HuH-7.5 (cell line): ENCODE results near the gene FHDC1.

ENCODE experiments used
- DNase-seq: peaks from one replicate; pipeline ENCODE4 v3.0.0; 2011; ENCODE audit warnings: low spot score

Gene FHDC1

GRCh38 chr4:152957437-152958171 lies 21.5 kb downstream of the FHDC1 start:
- DNase-seq = no peak

DNA sequence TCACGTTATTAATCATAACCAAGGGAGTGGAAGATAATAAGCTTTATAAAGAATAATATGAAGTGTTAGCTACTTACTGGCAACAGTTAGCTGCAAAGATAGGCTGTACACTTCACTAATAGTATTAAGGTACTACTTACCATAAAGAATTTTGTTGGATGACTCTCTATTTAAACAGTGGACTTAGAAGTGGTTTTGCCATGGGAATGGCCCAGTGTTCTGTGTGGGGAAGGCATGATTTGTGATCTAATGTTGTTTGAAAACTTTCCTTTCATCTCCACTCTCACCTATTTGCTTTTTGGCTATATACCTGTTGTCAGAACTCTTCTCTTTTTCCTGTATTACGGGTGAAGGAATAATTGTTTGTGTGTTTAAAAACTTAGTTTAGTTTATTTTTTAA lies 23.0 kb downstream of the FHDC1 start:
- DNase-seq = no peak

GRCh38 chr4:152960082-152960481 lies 24.0 kb downstream of the FHDC1 start:
- no peak for DNase-seq

- DNase-seq = no peak
Observed at GRCh38 chr4:152961014-152961772, 25.1 kb downstream of the FHDC1 start.

DNA sequence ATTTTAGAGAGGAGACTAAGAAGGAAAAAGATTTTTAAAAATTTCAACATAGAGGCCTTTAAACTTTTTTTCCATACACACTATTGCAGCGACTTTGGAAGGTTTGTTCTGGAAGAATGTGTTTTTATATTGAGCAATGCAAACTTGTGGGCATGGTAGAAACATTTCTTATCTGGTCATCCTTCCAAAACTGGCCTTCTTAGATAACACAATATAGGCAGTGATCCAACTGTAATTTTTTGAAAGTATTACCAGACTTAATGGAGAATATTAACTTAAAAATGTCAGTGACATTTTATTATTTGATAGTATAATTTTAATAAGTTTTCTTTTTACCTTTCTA lies 25.6 kb downstream of the FHDC1 start:
- no peak for DNase-seq

GRCh38 chr4:152962150-152962549 lies 26.0 kb downstream of the FHDC1 start:
- DNase-seq = no peak

GRCh38 chr4:152964335-152964734 lies 28.2 kb downstream of the FHDC1 start:
- no peak for DNase-seq

GRCh38 chr4:152965611-152966010 lies 29.5 kb downstream of the FHDC1 start:
- DNase-seq = no peak

- DNase-seq = no peak
Observed at GRCh38 chr4:152967907-152968306, 31.8 kb downstream of the FHDC1 start.

GRCh38 chr4:152968806-152969394 lies 32.8 kb downstream of the FHDC1 start:
- no peak for DNase-seq

DNA sequence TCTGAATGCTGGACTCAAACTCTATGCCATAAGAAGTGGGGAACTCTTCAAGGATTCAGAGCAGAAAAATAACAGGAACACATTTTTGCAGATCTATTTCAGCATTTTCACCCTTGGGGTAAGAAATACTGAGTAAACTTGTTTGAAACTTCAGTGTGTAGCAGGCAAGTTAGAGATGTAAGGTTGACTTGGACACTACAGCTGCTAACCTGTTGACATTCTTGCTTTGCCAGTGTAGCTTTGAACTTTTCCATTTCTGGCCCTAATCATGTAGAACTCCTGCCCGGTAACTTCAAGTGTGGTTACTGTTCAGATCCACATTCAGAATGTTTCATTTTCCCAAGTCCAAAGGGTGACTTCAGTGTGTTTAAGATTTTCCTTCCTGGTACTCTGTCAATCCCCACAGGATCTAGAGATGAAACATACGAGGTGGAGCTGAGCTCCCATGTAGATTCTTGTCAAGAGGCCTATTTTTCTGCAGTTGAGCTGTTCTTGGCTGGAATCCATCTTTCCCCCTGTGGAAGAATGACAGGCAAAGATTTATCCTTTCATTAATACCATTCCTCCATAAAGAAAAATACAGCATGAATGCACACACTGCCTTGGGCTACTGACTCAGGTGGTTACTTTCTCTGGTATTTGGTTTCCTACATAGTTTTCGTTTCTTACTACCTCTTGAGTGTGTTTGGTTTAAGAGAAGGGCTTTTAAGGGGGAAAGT lies 34.1 kb downstream of the FHDC1 start:
- DNase-seq = no peak

DNA sequence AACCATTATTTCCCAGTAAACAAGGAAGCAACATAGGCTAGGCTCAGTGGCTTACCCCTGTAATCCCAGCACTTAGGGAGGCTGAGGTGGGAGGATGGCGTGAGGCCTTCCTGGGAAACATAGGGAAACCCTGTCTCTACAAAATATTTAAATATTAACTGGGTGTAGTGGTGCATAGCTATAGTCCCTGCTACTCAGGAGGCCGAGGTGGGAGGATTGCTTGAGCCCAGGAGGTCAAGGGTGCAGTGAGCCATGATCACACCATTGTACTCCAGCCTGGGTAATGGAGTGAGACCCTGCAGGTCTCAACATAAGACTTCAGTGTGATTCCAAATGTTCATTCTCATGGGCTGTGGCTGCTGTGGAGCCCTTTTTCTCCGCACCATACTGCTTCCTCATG lies 34.9 kb downstream of the FHDC1 start:
- DNase-seq = no peak

DNA sequence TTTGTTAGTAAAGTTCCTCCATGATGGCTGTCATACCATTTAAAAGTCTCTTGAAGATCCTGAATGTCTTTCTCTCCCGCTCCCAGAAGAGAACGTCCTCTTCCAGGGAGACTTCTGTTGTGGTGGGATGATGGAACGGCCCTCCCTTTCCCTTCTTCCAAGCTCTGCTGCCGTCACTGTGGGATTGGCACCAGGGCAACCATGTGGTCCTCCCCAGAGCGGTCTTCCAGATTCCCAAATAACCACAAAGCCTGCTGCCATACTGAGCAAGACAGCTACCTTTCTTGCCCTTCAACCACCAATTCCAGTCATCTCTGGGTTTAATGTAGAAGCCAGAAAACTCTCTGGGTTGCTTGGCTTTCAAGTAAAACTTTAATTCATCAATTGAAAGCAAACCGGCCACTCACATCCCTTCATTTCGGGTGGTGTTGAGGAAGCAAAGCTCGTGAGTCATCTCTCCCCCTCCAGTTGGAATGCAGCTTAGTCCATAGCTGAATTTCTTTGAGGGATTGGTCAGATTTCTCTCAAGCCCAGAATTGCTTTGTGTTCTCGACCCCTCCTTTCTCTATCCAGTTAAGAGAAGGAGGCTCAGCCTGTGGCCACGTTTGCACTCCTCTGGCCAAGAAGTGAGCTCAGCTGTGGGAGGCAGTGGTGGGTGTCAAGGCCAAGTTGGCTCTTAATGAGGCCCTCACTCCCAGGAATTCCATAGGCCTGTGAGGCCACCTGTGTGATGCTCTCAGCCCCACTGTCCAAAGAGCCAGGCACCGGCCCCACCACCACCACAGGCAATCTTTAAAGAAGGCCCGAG lies 36.9 kb downstream of the FHDC1 start:
- DNase-seq = no peak

DNA sequence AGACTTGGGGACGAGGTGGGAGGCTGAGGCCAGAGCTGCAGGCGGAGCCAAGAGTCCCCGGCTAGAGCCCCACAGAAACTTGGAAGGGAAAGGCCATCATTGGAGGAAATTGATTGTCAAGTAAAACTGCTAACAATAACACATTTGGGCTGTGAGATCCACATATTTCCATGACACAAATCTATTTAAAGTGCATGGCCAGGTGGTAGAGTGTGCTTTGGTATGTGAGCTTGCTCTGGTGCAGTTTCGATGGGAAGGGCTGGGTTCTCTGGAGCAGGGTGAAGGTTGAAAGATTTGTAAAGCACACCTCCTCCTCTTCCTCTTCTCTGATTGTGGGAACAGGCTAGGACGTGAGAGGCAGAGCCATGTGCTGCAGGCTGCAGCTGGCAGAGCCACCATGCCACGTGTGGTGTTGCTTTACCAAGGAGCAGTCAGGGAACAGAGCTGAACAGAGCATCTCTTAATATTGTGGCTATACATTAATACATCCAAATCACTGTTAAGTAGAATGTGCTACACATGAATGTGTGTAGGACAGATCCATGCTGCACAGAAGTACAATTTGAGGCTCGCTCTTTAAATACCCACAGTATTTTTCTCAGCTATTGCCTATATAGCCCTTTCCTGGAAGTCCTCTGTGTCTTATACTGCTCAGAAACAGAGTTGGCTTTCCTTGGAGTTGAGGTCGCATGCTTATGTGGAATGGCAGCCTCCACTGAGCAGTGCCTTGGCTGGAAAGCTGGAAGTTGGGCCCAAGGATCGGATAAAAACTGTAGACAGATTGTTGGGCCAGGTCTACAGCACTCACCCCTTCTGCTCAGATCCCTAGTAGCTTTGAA lies 37.7 kb downstream of the FHDC1 start:
- DNase-seq = no peak

DNA sequence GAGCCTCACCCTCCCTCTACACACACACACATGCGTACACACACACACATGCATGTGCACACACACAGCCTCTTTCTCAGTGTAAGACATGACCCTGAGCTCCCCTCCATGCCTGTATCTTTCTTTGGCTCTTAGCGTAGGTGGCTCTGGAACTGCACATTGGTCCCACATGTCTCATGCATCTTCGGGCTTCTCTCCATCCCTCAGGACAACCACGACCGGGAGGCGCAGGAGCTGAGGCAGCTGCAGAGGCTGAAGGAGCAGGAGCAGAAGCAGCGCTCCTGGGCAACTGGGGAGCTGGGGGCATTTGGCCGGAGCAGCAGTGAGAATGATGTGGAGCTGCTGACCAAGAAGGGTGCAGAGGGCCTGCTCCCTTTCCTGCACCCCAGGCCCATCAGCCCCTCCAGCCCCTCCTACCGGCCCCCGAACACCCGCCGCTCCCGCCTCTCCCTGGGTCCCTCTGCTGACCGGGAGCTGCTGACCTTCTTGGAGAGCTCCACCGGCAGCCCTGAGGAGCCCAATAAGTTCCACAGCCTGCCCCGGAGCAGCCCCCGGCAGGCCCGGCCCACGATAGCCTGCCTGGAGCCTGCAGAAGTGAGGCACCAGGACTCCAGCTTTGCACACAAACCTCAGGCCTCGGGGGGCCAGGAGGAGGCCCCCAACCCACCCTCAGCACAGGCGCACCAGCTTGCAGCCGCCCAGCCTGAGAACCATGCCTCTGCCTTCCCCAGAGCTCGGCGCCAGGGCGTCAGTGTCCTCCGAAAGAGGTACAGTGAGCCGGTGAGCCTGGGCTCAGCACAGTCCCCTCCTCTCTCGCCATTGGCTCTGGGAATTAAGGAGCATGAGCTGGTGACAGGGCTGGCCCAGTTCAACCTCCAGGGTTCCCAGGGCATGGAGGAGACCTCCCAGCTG lies 38.6 kb downstream of the FHDC1 start:
- DNase-seq = no peak

DNA sequence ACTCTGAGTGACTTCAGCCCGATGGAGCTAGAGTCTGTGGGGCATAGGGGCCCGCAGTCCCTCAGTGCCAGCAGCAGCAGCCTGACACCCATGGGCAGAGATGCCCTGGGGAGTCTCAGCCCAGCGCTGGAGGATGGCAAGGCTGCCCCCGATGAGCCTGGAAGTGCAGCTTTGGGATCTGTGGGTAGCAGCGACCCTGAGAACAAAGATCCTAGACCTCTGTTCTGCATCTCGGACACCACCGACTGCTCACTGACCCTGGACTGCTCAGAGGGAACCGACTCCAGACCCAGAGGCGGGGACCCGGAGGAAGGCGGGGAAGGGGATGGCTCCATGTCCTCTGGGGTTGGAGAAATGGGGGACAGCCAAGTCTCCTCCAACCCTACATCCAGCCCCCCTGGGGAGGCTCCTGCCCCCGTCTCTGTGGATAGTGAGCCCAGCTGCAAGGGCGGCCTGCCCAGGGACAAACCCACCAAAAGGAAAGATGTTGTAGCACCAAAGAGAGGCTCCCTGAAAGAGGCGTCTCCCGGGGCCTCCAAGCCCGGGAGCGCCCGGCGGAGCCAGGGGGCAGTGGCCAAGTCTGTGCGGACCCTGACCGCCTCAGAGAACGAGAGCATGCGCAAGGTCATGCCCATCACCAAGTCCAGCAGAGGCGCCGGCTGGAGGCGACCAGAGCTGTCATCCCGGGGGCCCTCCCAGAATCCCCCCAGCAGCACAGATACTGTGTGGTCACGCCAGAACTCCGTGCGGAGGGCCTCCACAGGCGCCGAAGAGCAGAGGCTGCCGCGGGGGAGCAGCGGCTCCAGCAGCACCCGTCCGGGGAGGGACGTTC lies 39.5 kb downstream of the FHDC1 start:
- no peak for DNase-seq

- DNase-seq = no peak
Observed at GRCh38 chr4:152976212-152976761, 40.2 kb downstream of the FHDC1 start.

- no peak for DNase-seq
Observed at GRCh38 chr4:152979731-152980330, 43.7 kb downstream of the FHDC1 start.
